HL-60 (cell line): ENCODE results near the gene STRADB.

Source experiments
- CTCF ChIP-seq: IDR thresholded peaks from one replicate; pipeline ENCODE4 v1.5.1; 2011; ENCODE audit warnings: low read length, control low read depth, inconsistent platforms; ENCODE audit not compliant: insufficient read depth
- POLR2AphosphoS5 ChIP-seq: IDR thresholded peaks from 2 replicates; pipeline ENCODE4 v1.6.1; 2012; ENCODE audit warnings: low read depth
- REST ChIP-seq: IDR thresholded peaks from 2 replicates; pipeline ENCODE4 v1.6.1; 2012; ENCODE audit warnings: low read depth; ENCODE audit not compliant: insufficient replicate concordance
- SPI1 ChIP-seq: IDR thresholded peaks from 2 replicates; pipeline ENCODE4 v1.6.1; 2012; ENCODE audit warnings: low read depth, mild to moderate bottlenecking, borderline replicate concordance

GRCh38 chr2:201502713-201503112 is 51.2 kb downstream of the STRADB start:
- TF ChIP-seq CTCF: no peak
- TF ChIP-seq REST: no peak
- no peak for TF ChIP-seq POLR2AphosphoS5
- no peak for TF ChIP-seq SPI1
